Suprapubic skin (tissue), 4 donors: ENCODE data around the gene ADCY9. TPM values are rescaled to one million over a fixed set of nuclear protein-coding genes. Genes with fewer than 3 reads are reported as not detected.
A peak's percentile ranks its signal among the peaks of the same experiment; 100 is the strongest.

Experiments used
- DNase-seq, 2 donors: peaks; one replicate each; pipeline ENCODE4 v3.0.0-alpha.2; 2019; ENCODE audit warnings: low spot score in 2 of 2
- H3K27ac ChIP-seq: fragments of 200-600 bp; sonication (generic); one replicate; pipeline ENCODE4 v1.5.1; 2019
- H3K27me3 ChIP-seq: fragments of 200-600 bp; sonication (generic); one replicate; pipeline ENCODE4 v1.5.1; 2019
- H3K36me3 ChIP-seq: fragments of 200-600 bp; sonication (generic); one replicate; pipeline ENCODE4 v1.5.1; 2019
- H3K4me1 ChIP-seq: fragments of 200-600 bp; sonication (generic); one replicate; pipeline ENCODE4 v1.5.1; 2019
- H3K4me3 ChIP-seq: fragments of 200-600 bp; sonication (generic); one replicate; pipeline ENCODE4 v1.5.1; 2019; ENCODE audit warnings: mild to moderate bottlenecking
- H3K9me3 ChIP-seq: fragments of 200-600 bp; sonication (generic); one replicate; pipeline ENCODE4 v1.5.1; 2019
- CTCF ChIP-seq, 2 donors: fragments of 200-600 bp in 1 of 2; fragments of 450-650 bp in 1 of 2; sonication (generic) in 1 of 2; IDR thresholded peaks; one replicate each; pipeline ENCODE4 v1.5.1; 2016 to 2019; ENCODE audit warnings: antibody characterized with exemption in 2 of 2, mild to moderate bottlenecking in 1 of 2, moderate library complexity in 1 of 2
- EP300 ChIP-seq: sonication (generic); formaldehyde crosslinking; IDR thresholded peaks from one replicate; pipeline ENCODE4 v1.6.1; 2017; ENCODE audit warnings: antibody characterized with exemption
- POLR2A ChIP-seq, 2 donors: fragments of 450-650 bp; IDR thresholded peaks; one replicate each; pipeline ENCODE4 v1.6.1; 2017; ENCODE audit warnings: antibody characterized with exemption in 2 of 2, mild to moderate bottlenecking in 2 of 2, moderate library complexity in 2 of 2
- POLR2AphosphoS5 ChIP-seq, 3 donors: sonication (generic); formaldehyde crosslinking; IDR thresholded peaks; one replicate each; pipeline ENCODE4 v1.6.1; 2017; ENCODE audit warnings: antibody characterized with exemption in 3 of 3
- WGBS: methylation state at CpG from one replicate; pipeline ENCODE4 v1.1.5; 2018; 5-methylcytosine and 5-hydroxymethylcytosine counted together
- total RNA-seq, 4 donors: library from RNA; depleted of rRNA; stranded (reverse); fragments of >200 nt; gene quantifications; one replicate each; pipeline ENCODE4 v1.1.0, GENCODE V29; 2016

The ADCY9 gene
- total RNA-seq, 4 donors from 2014 or later, result 21.5 to 27.2 (median 26.4) TPM

- peak; percentile 21 to 37 for DNase-seq
- 78% methylated on average over 4 of the region's 4 CpGs for WGBS
- H3K27me3 ChIP-seq, result no peaks in the 10 kb centered on the region
Observed at GRCh38 chr16:4098501-4098900, 17.7 kb downstream of the ADCY9 start.

GRCh38 chr16:4097826-4098240 lies 18.4 kb downstream of the ADCY9 start:
- peaks cover 24% of the 10 kb centered on the region for H3K4me1 ChIP-seq
- no peaks in the 10 kb centered on the region for H3K36me3 ChIP-seq
- TF ChIP-seq EP300 (no peak), POLR2AphosphoS5 (IDR thresholded peaks at IDR 0.05) (no peak), CTCF (IDR thresholded peaks at IDR 0.05) (no peak), POLR2A (IDR thresholded peaks at IDR 0.05) (no peak)
- H3K9me3 ChIP-seq, result no peaks in the 10 kb centered on the region
- 66% methylated on average over 4 of the region's 4 CpGs for WGBS
- DNase-seq, result peak in 1 of 2 donors; percentile 28
- H3K27me3 ChIP-seq, result no peaks in the 10 kb centered on the region
- no peak overlapping the region for H3K4me3 ChIP-seq
- H3K27ac ChIP-seq, result no peak overlapping the region

More at GRCh38 chr16:4098501-4098900, 17.7 kb downstream of the ADCY9 start:
- Histone ChIP-seq H3K4me3 (no peak overlapping the region), H3K4me1 (peaks cover 24% of the 10 kb centered on the region), H3K27ac (no peak overlapping the region), H3K36me3 (no peaks in the 10 kb centered on the region), H3K9me3 (no peaks in the 10 kb centered on the region)
- no peak for TF ChIP-seq CTCF (IDR thresholded peaks at IDR 0.05)
- no peak for TF ChIP-seq POLR2AphosphoS5 (IDR thresholded peaks at IDR 0.05)
- no peak for TF ChIP-seq EP300
- no peak for TF ChIP-seq POLR2A (IDR thresholded peaks at IDR 0.05)

- Histone ChIP-seq H3K9me3 (no peaks in the 10 kb centered on the region), H3K4me3 (no peak overlapping the region), H3K36me3 (no peaks in the 10 kb centered on the region), H3K4me1 (peaks cover 24% of the 10 kb centered on the region), H3K27me3 (no peaks in the 10 kb centered on the region), H3K27ac (no peak overlapping the region)
- WGBS, result 56% methylated on average over 5 of the region's 5 CpGs
- TF ChIP-seq EP300 (no peak), CTCF (IDR thresholded peaks at IDR 0.05) (no peak), POLR2A (IDR thresholded peaks at IDR 0.05) (no peak), POLR2AphosphoS5 (IDR thresholded peaks at IDR 0.05) (no peak)
- DNase-seq, result no peak
Observed at GRCh38 chr16:4096509-4096908, 19.7 kb downstream of the ADCY9 start.

- peak; percentile 37 for DNase-seq
- Histone ChIP-seq H3K4me1 (peaks cover 43% of the 10 kb centered on the region), H3K9me3 (no peaks in the 10 kb centered on the region), H3K4me3 (no peak overlapping the region), H3K27me3 (no peaks in the 10 kb centered on the region), H3K36me3 (no peaks in the 10 kb centered on the region), H3K27ac (no peak overlapping the region)
- TF ChIP-seq POLR2AphosphoS5 (IDR thresholded peaks at IDR 0.05), result no peak
- TF ChIP-seq POLR2A (IDR thresholded peaks at IDR 0.05), result no peak
- TF ChIP-seq EP300, result no peak
- TF ChIP-seq CTCF (IDR thresholded peaks at IDR 0.05), result no peak
- WGBS, result 82% methylated on average over 14 of the region's 14 CpGs
Observed at GRCh38 chr16:4094127-4094773, 22.0 kb downstream of the ADCY9 start.

- WGBS, result 68% methylated on average over 8 of the region's 8 CpGs
- Histone ChIP-seq H3K36me3 (no peaks in the 10 kb centered on the region), H3K4me3 (no peak overlapping the region), H3K27me3 (no peaks in the 10 kb centered on the region), H3K4me1 (peaks cover 42% of the 10 kb centered on the region), H3K9me3 (no peaks in the 10 kb centered on the region), H3K27ac (peak overlapping the region; percentile 51)
- peak; percentile 53 to 55 for DNase-seq
- TF ChIP-seq POLR2AphosphoS5 (IDR thresholded peaks at IDR 0.05), result no peak
- TF ChIP-seq CTCF (IDR thresholded peaks at IDR 0.05), result no peak
- TF ChIP-seq POLR2A (IDR thresholded peaks at IDR 0.05), result no peak
- TF ChIP-seq EP300, result no peak
Observed at GRCh38 chr16:4093495-4094126, 22.6 kb downstream of the ADCY9 start.
